Heart right ventricle (tissue), 16 donors: ENCODE measurements around the gene UBXN11. TPM values are rescaled to one million over a fixed set of nuclear protein-coding genes. Genes with fewer than 3 reads are reported as not detected.

Experiments
- ATAC-seq, 8 donors: fragments of 200-7000 bp; cut with Tn5 transposase; one replicate each; pipeline ENCODE4 v1.9.1; 2020; ENCODE audit warnings: mild to moderate bottlenecking in 8 of 8, moderate library complexity in 8 of 8, moderate number of reproducible peaks in 1 of 8
- DNase-seq, 2 donors: peaks; one replicate each; pipeline ENCODE4 v3.0.0-alpha.2; 2020
- H3K27ac ChIP-seq, 10 donors: fragments of 200-600 bp; sonication (generic) in 2 of 10; one replicate each; pipeline versions ENCODE4 v1.5.0 to v1.8.0; 2020 to 2022; ENCODE audit warnings: mild to moderate bottlenecking in 3 of 10
- H3K27me3 ChIP-seq, 7 donors: fragments of 200-600 bp; one replicate each; pipeline ENCODE4 v1.8.0; 2021 to 2022; ENCODE audit warnings: mild to moderate bottlenecking in 2 of 7
- H3K36me3 ChIP-seq, 9 donors: fragments of 200-600 bp; sonication (generic) in 1 of 9; one replicate each; pipeline versions ENCODE4 v1.5.0 to v1.8.0; 2020 to 2022; ENCODE audit warnings: mild to moderate bottlenecking in 2 of 9
- H3K4me1 ChIP-seq, 9 donors: fragments of 200-600 bp; sonication (generic) in 1 of 9; one replicate each; pipeline versions ENCODE4 v1.5.0 to v1.8.0; 2020 to 2022; ENCODE audit warnings: mild to moderate bottlenecking in 4 of 9
- H3K4me3 ChIP-seq, 10 donors: fragments of 200-600 bp; sonication (generic) in 2 of 10; one replicate each; pipeline versions ENCODE4 v1.5.0 to v1.8.0; 2020 to 2022; ENCODE audit warnings: mild to moderate bottlenecking in 7 of 10, moderate library complexity in 2 of 10
- H3K9me3 ChIP-seq, 11 donors: fragments of 200-600 bp in 10 of 11; sonication (generic) in 2 of 11; one replicate each; pipeline versions ENCODE4 v1.5.0 to v1.8.0; 2013 to 2022; ENCODE audit warnings: mild to moderate bottlenecking in 2 of 11, control low read depth in 1 of 11, moderate library complexity in 1 of 11
- WGBS, 2 donors: extraction: QIAGEN DNeasy Blood & Tissue Kit; methylation state at CpG; one replicate each; pipeline ENCODE4 v1.1.7; 2013; ENCODE audit warnings: inconsistent platforms in 1 of 2; 5-methylcytosine and 5-hydroxymethylcytosine counted together
- intact Hi-C, 10 donors: fragments of 100-400 bp; cut with DNase I; formaldehyde crosslinking; loops; one replicate each; pipeline versions ENCODE4 v1.11.1 to v1.14.2; 2022
- polyA plus RNA-seq, 2 donors: library from polyadenylated mRNA; stranded (reverse); fragments of 200-250 nt; gene quantifications; one replicate each; pipeline ENCODE4 v1.2.3, GENCODE V29; 2013
- total RNA-seq, 10 donors: library from RNA; stranded (reverse); fragmentation: NEBNext Ultra II Directional in 3 of 10; extraction: Animal tissue kit (Norgen Biotek cat#: 25700) in 3 of 10; gene quantifications; one replicate each; pipeline versions ENCODE4 v1.2.1 to v1.2.4, GENCODE V29; 2021 to 2023
- TF ChIP-seq, protein P1 (sequence below), 9 donors: fragments of 200-600 bp; sonication (generic) in 2 of 9; IDR thresholded peaks; one replicate each; pipeline versions ENCODE4 v1.5.0 to v1.8.0; 2021 to 2022; ENCODE audit warnings: antibody characterized with exemption in 9 of 9, mild to moderate bottlenecking in 5 of 9, moderate library complexity in 1 of 9
- donor health status: Arrhythmogenic right ventricular cardiomyopathy.
- donor health status: ischemic (EF 13 %, LVEDD 7.1; RV severe dilation, severe dysfunction).
- donor health status: healthy with polysubstance abuse.
- donor health status: DM: no; HTN: yes; CAD: no.
- donor health status: DM: no; HTN: no; CAD: no.
- donor health status: ischemic (EF 25% LVEDD 6.9; RV normal size, moderate dysfunction).
- donor health status: ischemic (EF 25% LVEDD 5.7; RV mildly dilated, moderate dysfunction).
- donor health status: healthy.
- donor health status: DM: yes; HTN: yes; CAD: no.
- donor health status: Ischemic cardiomyopathy.
- donor health status: ischemic (EF 35%, LVEDD 5.7; RV mildly dilated, moderate dysfunction).
- donor health status: nonischemic (EF 11% LVEDD 7.7; RV severe dilation, severe dysfunction).
- donor health status: DM: yes; HTN: yes; CAD: no.
- donor health status: PGD.
- donor health status: ischemic (EF 29% LVEDD 5.4; RV normal size, mild dysfunction).
- donor health status: nonischemic (EF 23%, LVEDD 6.1; RV moderate dilation, normal function).

UBXN11 gene
- total and polyA plus RNA-seq, 12 donors, result 5.4 to 20.2 (median 8.2) TPM

DNA sequence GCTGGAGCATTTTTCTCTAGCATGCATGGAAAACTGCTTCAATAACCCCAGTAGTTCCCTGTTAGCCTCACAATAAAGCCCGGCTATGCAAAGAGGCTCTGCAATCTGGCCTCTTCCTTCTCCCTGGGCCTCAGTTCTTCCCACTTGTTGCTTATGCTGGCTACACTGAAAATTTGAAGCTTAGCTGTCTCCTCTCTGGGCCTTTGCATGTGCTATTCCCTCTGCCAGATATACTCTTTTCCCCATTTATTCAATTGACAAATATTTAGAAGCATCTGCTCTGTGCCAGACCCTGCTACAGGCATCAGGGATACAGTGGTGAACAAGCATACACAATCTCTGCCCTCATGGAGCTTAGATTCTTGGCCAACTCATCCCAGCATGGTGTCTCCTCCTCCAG, 32.2 kb upstream of the UBXN11 start:
- H3K27ac ChIP-seq, result no peak overlapping the region
- H3K9me3 ChIP-seq, result no peaks in the 10 kb centered on the region
- intact Hi-C loops, result no loop called here
- peaks cover 0 to 16% (median 13%) of the 10 kb centered on the region in 9 donors for H3K4me1 ChIP-seq
- H3K36me3 ChIP-seq, result no peaks in the 10 kb centered on the region
- H3K4me3 ChIP-seq, result no peak overlapping the region
- WGBS, 2 donors, result 62 to 66% methylated on average over 1 of the region's 1 CpG
- H3K27me3 ChIP-seq, result peaks cover 0 to 44% (median 32%) of the 10 kb centered on the region in 7 donors
- DNase-seq, result no peak
- ATAC-seq, result no peak
- TF ChIP-seq, protein P1, sequence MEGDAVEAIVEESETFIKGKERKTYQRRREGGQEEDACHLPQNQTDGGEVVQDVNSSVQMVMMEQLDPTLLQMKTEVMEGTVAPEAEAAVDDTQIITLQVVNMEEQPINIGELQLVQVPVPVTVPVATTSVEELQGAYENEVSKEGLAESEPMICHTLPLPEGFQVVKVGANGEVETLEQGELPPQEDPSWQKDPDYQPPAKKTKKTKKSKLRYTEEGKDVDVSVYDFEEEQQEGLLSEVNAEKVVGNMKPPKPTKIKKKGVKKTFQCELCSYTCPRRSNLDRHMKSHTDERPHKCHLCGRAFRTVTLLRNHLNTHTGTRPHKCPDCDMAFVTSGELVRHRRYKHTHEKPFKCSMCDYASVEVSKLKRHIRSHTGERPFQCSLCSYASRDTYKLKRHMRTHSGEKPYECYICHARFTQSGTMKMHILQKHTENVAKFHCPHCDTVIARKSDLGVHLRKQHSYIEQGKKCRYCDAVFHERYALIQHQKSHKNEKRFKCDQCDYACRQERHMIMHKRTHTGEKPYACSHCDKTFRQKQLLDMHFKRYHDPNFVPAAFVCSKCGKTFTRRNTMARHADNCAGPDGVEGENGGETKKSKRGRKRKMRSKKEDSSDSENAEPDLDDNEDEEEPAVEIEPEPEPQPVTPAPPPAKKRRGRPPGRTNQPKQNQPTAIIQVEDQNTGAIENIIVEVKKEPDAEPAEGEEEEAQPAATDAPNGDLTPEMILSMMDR (IDR thresholded peaks at IDR 0.05), result no peak

- ATAC-seq (peak in 1 of 8 donors; percentile 19), DNase-seq (no peak)
- Histone ChIP-seq H3K9me3 (no peaks in the 10 kb centered on the region), H3K27me3 (peaks cover 0 to 45% (median 39%) of the 10 kb centered on the region in 7 donors), H3K27ac (no peak overlapping the region), H3K4me3 (no peak overlapping the region), H3K4me1 (peaks cover 0 to 16% (median 13%) of the 10 kb centered on the region in 9 donors), H3K36me3 (no peaks in the 10 kb centered on the region)
- TF ChIP-seq, protein P1 (IDR thresholded peaks at IDR 0.05), result no peak
- WGBS, 2 donors, result 66 to 73% methylated on average over 4 of the region's 4 CpGs
- intact Hi-C loops, result no loop called here
Observed at GRCh38 chr1:26337625-26338024, 31.2 kb upstream of the UBXN11 start.

- Histone ChIP-seq H3K27ac (no peak overlapping the region), H3K27me3 (peaks cover 0 to 48% (median 42%) of the 10 kb centered on the region in 7 donors), H3K4me1 (peaks cover 0 to 16% (median 13%) of the 10 kb centered on the region in 9 donors), H3K4me3 (no peak overlapping the region), H3K9me3 (no peaks in the 10 kb centered on the region), H3K36me3 (no peaks in the 10 kb centered on the region)
- WGBS, 2 donors, result 84 to 89% methylated on average over 7 of the region's 7 CpGs
- DNase-seq (no peak), ATAC-seq (peak in 3 of 8 donors; percentile 6 to 23 (median 13))
- TF ChIP-seq, protein P1 (IDR thresholded peaks at IDR 0.05), result no peak
- intact Hi-C loops, result no loop called here
Observed at GRCh38 chr1:26337206-26337535, 30.7 kb upstream of the UBXN11 start.

- H3K9me3 ChIP-seq, result no peaks in the 10 kb centered on the region
- peaks cover 0 to 53% (median 47%) of the 10 kb centered on the region in 7 donors for H3K27me3 ChIP-seq
- H3K36me3 ChIP-seq, result no peaks in the 10 kb centered on the region
- ATAC-seq (peak; percentile 46 to 82 (median 73)), DNase-seq (peak in 1 of 2 donors; percentile 66)
- intact Hi-C loops, result no loop called here
- no peak overlapping the region for H3K27ac ChIP-seq
- peaks cover 0 to 16% (median 13%) of the 10 kb centered on the region in 9 donors for H3K4me1 ChIP-seq
- peak overlapping the region; percentile 28 to 61 (median 51) for H3K4me3 ChIP-seq
- TF ChIP-seq, protein P1 (IDR thresholded peaks at IDR 0.05), result no peak
- WGBS, 2 donors, result 9 to 11% methylated on average over 51 to 52 of the region's 52 CpGs
Observed at GRCh38 chr1:26336477-26337205, 30.2 kb upstream of the UBXN11 start.
